CD4-positive, alpha-beta T cell treated with Interleukin-6 at 100 ng/mL for 8 hours (primary cell): ENCODE measurements around the gene NTN5.

Experiments
- DNase-seq: peaks from one replicate; pipeline ENCODE4 v3.0.0-alpha.2; 2020; ENCODE audit warnings: mixed read lengths, low spot score

The NTN5 gene

GRCh38 chr19:48614436-48615230 lies 58.2 kb downstream of the NTN5 start, which contains the start of gene FAM83E:
TSS of gene FAM83E (minus strand) at chr19:48615076. CDS start at chr19:48613372, 1,704 bp downstream.
- no peak for DNase-seq

GRCh38 chr19:48613852-48614435 lies 58.9 kb downstream of the NTN5 start:
- DNase-seq: no peak

- no peak for DNase-seq
These were observed 59.6 kb downstream of the NTN5 start for GRCh38 chr19:48613024-48613851.

GRCh38 chr19:48611872-48612271 lies 60.9 kb downstream of the NTN5 start:
- DNase-seq: no peak
